GM12878 (cell line): Measurements from ENCODE around the gene WDR86. TPM values are rescaled to one million over a fixed set of nuclear protein-coding genes. Genes with fewer than 3 reads are reported as not detected.
A peak's percentile ranks its signal among the peaks of the same experiment; 100 is the strongest.

Experiments
- ASH2L ChIP-seq: fragments of 300-600, 200-600 bp; sonication (generic); IDR thresholded peaks from 2 replicates; pipeline ENCODE4 v1.6.1; 2017; ENCODE audit warnings: low read depth, mild to moderate bottlenecking, borderline replicate concordance
- CBX3 ChIP-seq: fragments of 200-600 bp; sonication (generic); IDR thresholded peaks from 2 replicates; pipeline ENCODE4 v1.6.1; 2016; ENCODE audit warnings: low read depth, borderline replicate concordance
- EZH2 ChIP-seq: IDR thresholded peaks from 2 replicates; pipeline ENCODE4 v1.6.1; 2012; ENCODE audit warnings: low read depth, mild to moderate bottlenecking, control low read depth, inconsistent platforms, low read length, borderline replicate concordance; ENCODE audit not compliant: control insufficient read depth
- IKZF2 ChIP-seq, 2 experiments: fragments of 450-650 bp; IDR thresholded peaks; 2 replicates each; pipeline ENCODE4 v1.6.1; 2017; ENCODE audit warnings: mild to moderate bottlenecking in 2 of 2, moderate library complexity in 2 of 2
- JUNB ChIP-seq: IDR thresholded peaks from 2 replicates; pipeline ENCODE4 v1.6.1; 2016; ENCODE audit warnings: antibody characterized with exemption, mild to moderate bottlenecking
- MTA3 ChIP-seq: IDR thresholded peaks from 2 replicates; pipeline ENCODE4 v1.6.1; 2012; ENCODE audit warnings: low read length, inconsistent platforms, borderline replicate concordance
- NFIC ChIP-seq: IDR thresholded peaks from 2 replicates; pipeline ENCODE4 v1.6.1; 2012; ENCODE audit warnings: low read depth, mild to moderate bottlenecking, inconsistent platforms, low read length, moderate library complexity
- POLR2AphosphoS5 ChIP-seq: IDR thresholded peaks from 2 replicates; pipeline ENCODE4 v1.6.1; 2011; ENCODE audit warnings: mild to moderate bottlenecking, low read length, inconsistent platforms
- SMC3 ChIP-seq: IDR thresholded peaks from 2 replicates; pipeline ENCODE4 v1.6.1; 2011; ENCODE audit warnings: low read length, improper control_type of control experiment, borderline replicate concordance
- TBL1XR1 ChIP-seq: IDR thresholded peaks from 2 replicates; pipeline ENCODE4 v1.6.1; 2012; ENCODE audit warnings: low read depth, low read length, improper control_type of control experiment
- TCF12 ChIP-seq: IDR thresholded peaks from 2 replicates; pipeline ENCODE4 v1.6.1; 2011; ENCODE audit warnings: low read depth, mild to moderate bottlenecking, low read length
- polyA plus RNA-seq, 11 experiments: library from polyadenylated mRNA; depleted of rRNA in 4 of 11; unstranded in 6 of 11; stranded (reverse) in 5 of 11; fragments of >200 nt; fragmentation: Nextera tagmentation in 4 of 11; fragmentation: Illumina TruSeq in 1 of 11; extraction: Ambion mirVana in 4 of 11; extraction: Trizol in 1 of 11; gene quantifications; 1 replicate in 1 of 11; 2 replicates in 10 of 11; pipeline versions ENCODE4 v1.2.1 to v1.2.3, GENCODE V29; 2011 to 2016; ENCODE audit warnings: inconsistent platforms in 2 of 11, missing spikeins in 2 of 11, low read depth in 1 of 11
- total RNA-seq, 4 experiments: library from RNA; depleted of rRNA in 3 of 4; stranded (reverse); fragments of >200 nt in 3 of 4; fragmentation: Illumina TruSeq in 1 of 4; extraction: Trizol in 1 of 4; gene quantifications; 2 replicates each; pipeline versions ENCODE4 v1.2.1 to v1.2.3, GENCODE V29; 2013 to 2021
- TF ChIP-seq, protein P1 (sequence below): fragments of 450-650 bp; formaldehyde crosslinking; IDR thresholded peaks from 2 replicates; pipeline ENCODE4 v1.4.0; 2020; ENCODE audit warnings: mild to moderate bottlenecking, moderate library complexity
- TF ChIP-seq, protein P2 (sequence below): fragments of 450-650 bp; IDR thresholded peaks from 2 replicates; pipeline ENCODE4 v1.6.1; 2018; ENCODE audit warnings: mild to moderate bottlenecking, low read depth, moderate library complexity; ENCODE audit not compliant: partially characterized antibody
- TF ChIP-seq, protein P3 (sequence below): IDR thresholded peaks from 2 replicates; pipeline ENCODE4 v1.6.1; 2012; ENCODE audit warnings: low read depth, low read length, improper control_type of control experiment
- TF ChIP-seq, protein P4 (sequence below): IDR thresholded peaks from 2 replicates; pipeline ENCODE4 v1.6.1; 2012; ENCODE audit warnings: improper control_type of control experiment, low read depth, low read length; ENCODE audit not compliant: insufficient replicate concordance

Gene WDR86
- total and polyA plus RNA-seq, 10 of the 15 experiments (the other 5 are each of a cell fraction or from before 2014, with no cell fraction given), result 0.05 to 0.19 (median 0.15) TPM; not detected in 7

- TF ChIP-seq, protein P1, sequence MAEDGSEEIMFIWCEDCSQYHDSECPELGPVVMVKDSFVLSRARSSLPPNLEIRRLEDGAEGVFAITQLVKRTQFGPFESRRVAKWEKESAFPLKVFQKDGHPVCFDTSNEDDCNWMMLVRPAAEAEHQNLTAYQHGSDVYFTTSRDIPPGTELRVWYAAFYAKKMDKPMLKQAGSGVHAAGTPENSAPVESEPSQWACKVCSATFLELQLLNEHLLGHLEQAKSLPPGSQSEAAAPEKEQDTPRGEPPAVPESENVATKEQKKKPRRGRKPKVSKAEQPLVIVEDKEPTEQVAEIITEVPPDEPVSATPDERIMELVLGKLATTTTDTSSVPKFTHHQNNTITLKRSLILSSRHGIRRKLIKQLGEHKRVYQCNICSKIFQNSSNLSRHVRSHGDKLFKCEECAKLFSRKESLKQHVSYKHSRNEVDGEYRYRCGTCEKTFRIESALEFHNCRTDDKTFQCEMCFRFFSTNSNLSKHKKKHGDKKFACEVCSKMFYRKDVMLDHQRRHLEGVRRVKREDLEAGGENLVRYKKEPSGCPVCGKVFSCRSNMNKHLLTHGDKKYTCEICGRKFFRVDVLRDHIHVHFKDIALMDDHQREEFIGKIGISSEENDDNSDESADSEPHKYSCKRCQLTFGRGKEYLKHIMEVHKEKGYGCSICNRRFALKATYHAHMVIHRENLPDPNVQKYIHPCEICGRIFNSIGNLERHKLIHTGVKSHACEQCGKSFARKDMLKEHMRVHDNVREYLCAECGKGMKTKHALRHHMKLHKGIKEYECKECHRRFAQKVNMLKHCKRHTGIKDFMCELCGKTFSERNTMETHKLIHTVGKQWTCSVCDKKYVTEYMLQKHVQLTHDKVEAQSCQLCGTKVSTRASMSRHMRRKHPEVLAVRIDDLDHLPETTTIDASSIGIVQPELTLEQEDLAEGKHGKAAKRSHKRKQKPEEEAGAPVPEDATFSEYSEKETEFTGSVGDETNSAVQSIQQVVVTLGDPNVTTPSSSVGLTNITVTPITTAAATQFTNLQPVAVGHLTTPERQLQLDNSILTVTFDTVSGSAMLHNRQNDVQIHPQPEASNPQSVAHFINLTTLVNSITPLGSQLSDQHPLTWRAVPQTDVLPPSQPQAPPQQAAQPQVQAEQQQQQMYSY (CRISPR knock-in tag), result no peak
- TF ChIP-seq NFIC (no peak), CBX3 (no peak), EZH2 (no peak), ASH2L (no peak), TCF12 (no peak), IKZF2 (IDR thresholded peaks at IDR 0.05) (no peak), TBL1XR1 (no peak), MTA3 (no peak), JUNB (no peak), POLR2AphosphoS5 (peak; percentile 53; the same call in 1 of the 2 replicates), SMC3 (no peak)
- TF ChIP-seq, protein P2, sequence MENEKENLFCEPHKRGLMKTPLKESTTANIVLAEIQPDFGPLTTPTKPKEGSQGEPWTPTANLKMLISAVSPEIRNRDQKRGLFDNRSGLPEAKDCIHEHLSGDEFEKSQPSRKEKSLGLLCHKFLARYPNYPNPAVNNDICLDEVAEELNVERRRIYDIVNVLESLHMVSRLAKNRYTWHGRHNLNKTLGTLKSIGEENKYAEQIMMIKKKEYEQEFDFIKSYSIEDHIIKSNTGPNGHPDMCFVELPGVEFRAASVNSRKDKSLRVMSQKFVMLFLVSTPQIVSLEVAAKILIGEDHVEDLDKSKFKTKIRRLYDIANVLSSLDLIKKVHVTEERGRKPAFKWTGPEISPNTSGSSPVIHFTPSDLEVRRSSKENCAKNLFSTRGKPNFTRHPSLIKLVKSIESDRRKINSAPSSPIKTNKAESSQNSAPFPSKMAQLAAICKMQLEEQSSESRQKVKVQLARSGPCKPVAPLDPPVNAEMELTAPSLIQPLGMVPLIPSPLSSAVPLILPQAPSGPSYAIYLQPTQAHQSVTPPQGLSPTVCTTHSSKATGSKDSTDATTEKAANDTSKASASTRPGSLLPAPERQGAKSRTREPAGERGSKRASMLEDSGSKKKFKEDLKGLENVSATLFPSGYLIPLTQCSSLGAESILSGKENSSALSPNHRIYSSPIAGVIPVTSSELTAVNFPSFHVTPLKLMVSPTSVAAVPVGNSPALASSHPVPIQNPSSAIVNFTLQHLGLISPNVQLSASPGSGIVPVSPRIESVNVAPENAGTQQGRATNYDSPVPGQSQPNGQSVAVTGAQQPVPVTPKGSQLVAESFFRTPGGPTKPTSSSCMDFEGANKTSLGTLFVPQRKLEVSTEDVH, result no peak
- TF ChIP-seq, protein P3, sequence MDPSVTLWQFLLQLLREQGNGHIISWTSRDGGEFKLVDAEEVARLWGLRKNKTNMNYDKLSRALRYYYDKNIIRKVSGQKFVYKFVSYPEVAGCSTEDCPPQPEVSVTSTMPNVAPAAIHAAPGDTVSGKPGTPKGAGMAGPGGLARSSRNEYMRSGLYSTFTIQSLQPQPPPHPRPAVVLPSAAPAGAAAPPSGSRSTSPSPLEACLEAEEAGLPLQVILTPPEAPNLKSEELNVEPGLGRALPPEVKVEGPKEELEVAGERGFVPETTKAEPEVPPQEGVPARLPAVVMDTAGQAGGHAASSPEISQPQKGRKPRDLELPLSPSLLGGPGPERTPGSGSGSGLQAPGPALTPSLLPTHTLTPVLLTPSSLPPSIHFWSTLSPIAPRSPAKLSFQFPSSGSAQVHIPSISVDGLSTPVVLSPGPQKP, result no peak
- TF ChIP-seq, protein P4, sequence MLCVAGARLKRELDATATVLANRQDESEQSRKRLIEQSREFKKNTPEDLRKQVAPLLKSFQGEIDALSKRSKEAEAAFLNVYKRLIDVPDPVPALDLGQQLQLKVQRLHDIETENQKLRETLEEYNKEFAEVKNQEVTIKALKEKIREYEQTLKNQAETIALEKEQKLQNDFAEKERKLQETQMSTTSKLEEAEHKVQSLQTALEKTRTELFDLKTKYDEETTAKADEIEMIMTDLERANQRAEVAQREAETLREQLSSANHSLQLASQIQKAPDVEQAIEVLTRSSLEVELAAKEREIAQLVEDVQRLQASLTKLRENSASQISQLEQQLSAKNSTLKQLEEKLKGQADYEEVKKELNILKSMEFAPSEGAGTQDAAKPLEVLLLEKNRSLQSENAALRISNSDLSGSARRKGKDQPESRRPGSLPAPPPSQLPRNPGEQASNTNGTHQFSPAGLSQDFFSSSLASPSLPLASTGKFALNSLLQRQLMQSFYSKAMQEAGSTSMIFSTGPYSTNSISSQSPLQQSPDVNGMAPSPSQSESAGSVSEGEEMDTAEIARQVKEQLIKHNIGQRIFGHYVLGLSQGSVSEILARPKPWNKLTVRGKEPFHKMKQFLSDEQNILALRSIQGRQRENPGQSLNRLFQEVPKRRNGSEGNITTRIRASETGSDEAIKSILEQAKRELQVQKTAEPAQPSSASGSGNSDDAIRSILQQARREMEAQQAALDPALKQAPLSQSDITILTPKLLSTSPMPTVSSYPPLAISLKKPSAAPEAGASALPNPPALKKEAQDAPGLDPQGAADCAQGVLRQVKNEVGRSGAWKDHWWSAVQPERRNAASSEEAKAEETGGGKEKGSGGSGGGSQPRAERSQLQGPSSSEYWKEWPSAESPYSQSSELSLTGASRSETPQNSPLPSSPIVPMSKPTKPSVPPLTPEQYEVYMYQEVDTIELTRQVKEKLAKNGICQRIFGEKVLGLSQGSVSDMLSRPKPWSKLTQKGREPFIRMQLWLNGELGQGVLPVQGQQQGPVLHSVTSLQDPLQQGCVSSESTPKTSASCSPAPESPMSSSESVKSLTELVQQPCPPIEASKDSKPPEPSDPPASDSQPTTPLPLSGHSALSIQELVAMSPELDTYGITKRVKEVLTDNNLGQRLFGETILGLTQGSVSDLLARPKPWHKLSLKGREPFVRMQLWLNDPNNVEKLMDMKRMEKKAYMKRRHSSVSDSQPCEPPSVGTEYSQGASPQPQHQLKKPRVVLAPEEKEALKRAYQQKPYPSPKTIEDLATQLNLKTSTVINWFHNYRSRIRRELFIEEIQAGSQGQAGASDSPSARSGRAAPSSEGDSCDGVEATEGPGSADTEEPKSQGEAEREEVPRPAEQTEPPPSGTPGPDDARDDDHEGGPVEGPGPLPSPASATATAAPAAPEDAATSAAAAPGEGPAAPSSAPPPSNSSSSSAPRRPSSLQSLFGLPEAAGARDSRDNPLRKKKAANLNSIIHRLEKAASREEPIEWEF, result no peak
Observed at GRCh38 chr7:151341357-151342101, 68.3 kb downstream of the WDR86 start, which contains the start of gene NUB1 (continued).
